ENCODE results near the gene PYGB. TPM values are rescaled to one million over a fixed set of nuclear protein-coding genes. Genes with fewer than 3 reads are reported as not detected.

Gene PYGB
- polyA plus RNA-seq, 4 donors: 25.7 to 38.4 (median 32.7) TPM

DNA sequence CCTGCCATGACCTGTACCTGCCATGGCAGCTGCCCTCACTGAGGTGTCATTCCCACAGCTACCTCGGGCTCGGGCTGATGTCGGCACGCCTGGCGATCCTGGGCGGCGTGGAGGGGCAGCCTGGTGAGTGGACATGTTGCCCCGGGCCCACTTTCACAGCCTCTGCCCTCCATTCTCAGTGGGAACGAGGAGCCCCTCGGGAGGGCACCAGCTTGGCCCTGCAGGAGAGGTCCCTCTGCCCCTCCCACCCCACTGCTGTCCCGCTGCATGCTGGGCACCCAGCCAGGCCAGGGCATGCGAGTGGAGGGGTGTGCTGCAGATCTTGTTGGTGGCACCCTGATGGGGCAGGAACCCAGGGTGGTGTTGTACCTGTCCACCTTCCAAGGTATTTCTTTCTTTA is 29.4 kb upstream of the PYGB start:
- no peaks in the 10 kb centered on the region for H3K9me3 ChIP-seq (ENCODE audit: control insufficient read depth in 2 of 2, insufficient read depth in 1 of 2, low read depth in 1 of 2, low read length in 1 of 2)
- FAIRE-seq (no peak), DNase-seq (no peak)
- H3K27me3 ChIP-seq (ENCODE audit: control insufficient read depth in 3 of 3, insufficient read depth in 3 of 3, low read length in 3 of 3): no peaks in the 10 kb centered on the region
- peaks cover 16 to 85% (median 16%) of the 10 kb centered on the region in 3 donors for H3K36me3 ChIP-seq (ENCODE audit: control insufficient read depth in 3 of 3, insufficient read depth in 2 of 3, low read depth in 1 of 3, low read length in 3 of 3)
- peaks cover 0 to 8% (median 0%) of the 10 kb centered on the region in 3 donors for H3K4me1 ChIP-seq (ENCODE audit: control insufficient read depth in 3 of 3, insufficient read depth in 2 of 3, low read depth in 1 of 3, low read length in 2 of 3)
- WGBS, 3 donors: 85 to 89% (median 88%) methylated on average over 12 of the region's 12 CpGs
- no peak overlapping the region for H3K27ac ChIP-seq (ENCODE audit: low read depth in 1 of 3, low read length in 2 of 3)
- H3K4me3 ChIP-seq (ENCODE audit: low read depth in 1 of 3, low read length in 3 of 3): no peak overlapping the region

DNA sequence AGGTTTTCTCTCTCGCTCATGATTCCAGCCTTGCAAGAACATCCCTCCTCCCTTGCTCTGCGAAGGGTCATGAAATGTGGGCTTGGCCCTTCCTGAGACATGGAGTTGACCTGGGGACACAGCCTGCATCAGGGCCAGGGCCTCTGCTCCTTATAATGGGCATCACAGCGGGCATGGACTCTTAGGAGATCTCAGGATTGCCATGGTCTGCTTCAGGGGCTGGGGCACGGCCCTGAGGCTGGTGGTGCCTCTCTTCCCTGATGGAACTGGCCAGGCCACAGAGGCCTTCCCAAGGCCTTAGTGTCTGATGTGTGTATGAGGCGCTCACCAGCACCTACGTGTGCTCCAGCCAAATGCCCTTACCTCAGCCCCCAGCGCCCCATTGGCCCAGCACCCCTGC is 28.5 kb upstream of the PYGB start:
- DNase-seq (no peak), FAIRE-seq (no peak)
- no peak overlapping the region for H3K4me3 ChIP-seq (ENCODE audit: low read depth in 1 of 3, low read length in 3 of 3)
- H3K27me3 ChIP-seq (ENCODE audit: control insufficient read depth in 3 of 3, insufficient read depth in 3 of 3, low read length in 3 of 3): no peaks in the 10 kb centered on the region
- 95 to 98% (median 96%) methylated on average over 7 of the region's 7 CpGs for whole genome bisulfite sequencing, 3 donors
- peaks cover 0 to 8% (median 0%) of the 10 kb centered on the region in 3 donors for H3K4me1 ChIP-seq (ENCODE audit: control insufficient read depth in 3 of 3, insufficient read depth in 2 of 3, low read depth in 1 of 3, low read length in 2 of 3)
- no peak overlapping the region for H3K27ac ChIP-seq (ENCODE audit: low read depth in 1 of 3, low read length in 2 of 3)
- H3K36me3 ChIP-seq (ENCODE audit: control insufficient read depth in 3 of 3, insufficient read depth in 2 of 3, low read depth in 1 of 3, low read length in 3 of 3): peaks cover 9 to 84% (median 13%) of the 10 kb centered on the region in 3 donors
- H3K9me3 ChIP-seq (ENCODE audit: control insufficient read depth in 2 of 2, insufficient read depth in 1 of 2, low read depth in 1 of 2, low read length in 1 of 2): no peaks in the 10 kb centered on the region

DNA sequence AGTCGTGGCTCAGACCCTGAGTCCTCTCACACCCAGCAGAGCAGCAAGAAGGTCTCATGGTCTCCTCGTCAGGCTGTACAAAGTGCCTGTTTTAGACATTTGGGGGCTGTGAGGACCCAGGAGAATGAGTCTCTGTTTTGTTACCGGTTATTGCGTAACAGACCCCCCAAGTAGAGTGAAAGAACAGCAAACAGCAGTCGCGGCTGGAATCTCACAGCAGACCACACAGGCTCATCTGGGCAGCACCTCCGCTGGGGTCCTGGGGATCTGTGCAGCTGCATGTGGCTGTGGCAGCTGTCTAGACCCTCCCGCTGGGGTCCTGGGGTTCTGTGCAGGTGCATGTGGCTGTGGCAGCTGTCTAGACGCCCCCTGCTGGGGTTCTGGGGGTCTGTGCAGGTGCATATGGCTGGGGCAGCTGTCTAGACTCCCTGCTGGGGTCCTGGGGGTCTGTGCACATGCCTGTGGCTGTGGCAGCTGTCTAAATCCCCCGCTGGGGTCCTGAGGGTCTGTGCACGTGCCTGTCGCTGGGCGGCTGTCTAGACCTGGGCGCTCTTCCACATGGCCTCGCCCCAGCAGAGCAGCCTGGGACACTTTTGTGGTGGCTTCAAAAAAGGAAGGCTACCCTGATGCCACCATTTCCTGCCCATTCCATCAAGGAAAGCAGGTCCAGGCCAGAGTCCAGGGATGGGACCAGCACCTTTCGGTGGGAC is 27.7 kb upstream of the PYGB start:
- 83 to 91% (median 83%) methylated on average over 16 of the region's 16 CpGs for WGBS, 3 donors
- FAIRE-seq: no peak
- no peak for DNase-seq

DNA sequence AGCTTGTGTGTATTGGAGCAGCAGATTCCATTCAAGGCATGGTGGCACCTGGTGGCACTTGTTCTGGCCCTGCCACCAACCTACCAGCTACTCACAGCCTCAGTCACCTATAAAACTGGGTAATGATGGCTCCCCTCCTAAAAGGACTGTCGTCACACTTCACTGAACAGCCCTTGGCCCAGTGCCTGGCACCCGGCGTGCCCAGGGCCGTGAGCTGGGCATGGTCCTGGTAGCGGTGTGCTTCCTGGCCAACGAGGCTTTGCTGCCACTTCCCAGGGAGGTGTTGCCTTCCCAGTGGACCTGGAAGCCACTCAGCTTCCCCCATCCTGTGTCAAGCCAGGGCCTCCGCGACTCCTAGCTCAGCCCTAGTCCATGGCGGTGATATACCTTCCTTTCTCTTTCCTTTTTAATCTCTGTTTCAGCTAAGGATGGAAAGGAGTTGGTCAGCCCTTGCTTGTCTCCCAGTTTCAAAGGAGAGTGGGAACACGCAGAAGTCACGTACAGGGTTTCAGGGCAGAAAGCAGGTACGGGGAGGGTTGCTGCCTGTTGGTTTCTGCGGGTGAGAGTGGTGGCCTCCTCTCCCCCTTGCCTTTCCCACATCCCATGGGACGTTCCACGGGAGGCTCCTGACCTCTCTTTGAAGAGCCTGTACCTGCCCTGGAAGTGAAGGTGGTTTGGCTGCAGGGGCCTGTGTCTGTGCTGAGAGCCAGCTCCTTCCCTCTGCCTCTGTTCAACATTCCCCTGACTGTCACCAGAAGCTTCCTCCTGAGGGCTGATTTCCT is 26.9 kb upstream of the PYGB start:
- Histone ChIP-seq H3K27ac (ENCODE audit: low read depth in 1 of 3, low read length in 2 of 3) (no peak overlapping the region), H3K36me3 (ENCODE audit: control insufficient read depth in 3 of 3, insufficient read depth in 2 of 3, low read depth in 1 of 3, low read length in 3 of 3) (peaks cover 8 to 93% (median 12%) of the 10 kb centered on the region in 3 donors), H3K27me3 (ENCODE audit: control insufficient read depth in 3 of 3, insufficient read depth in 3 of 3, low read length in 3 of 3) (no peaks in the 10 kb centered on the region), H3K4me3 (ENCODE audit: low read depth in 1 of 3, low read length in 3 of 3) (no peak overlapping the region), H3K4me1 (ENCODE audit: control insufficient read depth in 3 of 3, insufficient read depth in 2 of 3, low read depth in 1 of 3, low read length in 2 of 3) (peaks cover 0 to 8% (median 0%) of the 10 kb centered on the region in 3 donors), H3K9me3 (ENCODE audit: control insufficient read depth in 2 of 2, insufficient read depth in 1 of 2, low read depth in 1 of 2, low read length in 1 of 2) (no peaks in the 10 kb centered on the region)
- WGBS, 3 donors: 65 to 83% (median 68%) methylated on average over 15 of the region's 15 CpGs
- no peak for DNase-seq
- no peak for FAIRE-seq

More for the DNA sequence above, 27.7 kb upstream of the PYGB start:
- Histone ChIP-seq H3K9me3 (ENCODE audit: control insufficient read depth in 2 of 2, insufficient read depth in 1 of 2, low read depth in 1 of 2, low read length in 1 of 2) (no peaks in the 10 kb centered on the region), H3K27me3 (ENCODE audit: control insufficient read depth in 3 of 3, insufficient read depth in 3 of 3, low read length in 3 of 3) (no peaks in the 10 kb centered on the region), H3K4me1 (ENCODE audit: control insufficient read depth in 3 of 3, insufficient read depth in 2 of 3, low read depth in 1 of 3, low read length in 2 of 3) (peaks cover 0 to 8% (median 0%) of the 10 kb centered on the region in 3 donors), H3K36me3 (ENCODE audit: control insufficient read depth in 3 of 3, insufficient read depth in 2 of 3, low read depth in 1 of 3, low read length in 3 of 3) (peaks cover 9 to 89% (median 13%) of the 10 kb centered on the region in 3 donors), H3K27ac (ENCODE audit: low read depth in 1 of 3, low read length in 2 of 3) (no peak overlapping the region), H3K4me3 (ENCODE audit: low read depth in 1 of 3, low read length in 3 of 3) (no peak overlapping the region)

DNA sequence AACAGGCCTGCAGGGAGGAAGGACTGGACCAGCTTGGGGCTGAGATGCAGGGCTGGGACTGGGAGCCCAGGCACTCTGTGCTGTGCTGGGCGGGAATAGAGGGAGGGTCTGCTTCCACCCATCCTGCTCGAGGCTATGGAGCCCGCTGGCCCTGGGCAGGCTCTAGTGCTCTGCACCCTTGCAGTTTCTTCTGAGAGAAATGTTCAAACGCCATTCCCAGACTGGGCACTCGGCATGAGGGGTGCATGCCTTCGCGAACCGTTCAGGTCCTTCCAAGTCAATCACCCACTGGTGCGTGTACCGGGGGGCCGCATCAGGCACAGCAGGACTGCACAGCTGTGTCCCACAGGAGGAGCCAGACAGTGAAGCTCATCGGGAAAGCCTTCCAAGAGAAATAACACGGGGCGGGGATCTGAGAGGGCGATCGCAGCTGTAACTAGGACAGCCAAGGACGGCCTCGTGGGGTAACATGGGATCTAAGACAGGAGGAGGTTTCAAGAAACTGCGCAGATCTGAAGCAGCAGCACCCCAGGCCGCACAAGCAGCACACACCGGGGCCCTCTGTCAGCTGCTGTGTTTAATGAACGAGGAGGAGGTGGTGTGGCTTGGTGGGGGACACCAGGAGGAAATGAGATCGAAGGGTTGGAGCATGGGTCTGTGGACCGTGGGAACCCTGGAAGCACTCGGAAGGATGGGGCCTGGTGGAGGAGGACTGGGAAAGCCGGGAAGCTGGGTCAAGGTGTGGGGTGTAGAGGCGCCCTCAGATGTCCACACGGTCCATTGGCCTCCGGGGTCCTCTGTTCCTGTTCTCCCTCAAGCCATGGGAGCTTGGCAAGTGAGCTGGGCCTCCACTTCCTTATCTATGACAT is 26.1 kb upstream of the PYGB start:
- Histone ChIP-seq H3K9me3 (ENCODE audit: control insufficient read depth in 2 of 2, insufficient read depth in 1 of 2, low read depth in 1 of 2, low read length in 1 of 2) (no peaks in the 10 kb centered on the region), H3K27ac (ENCODE audit: low read depth in 1 of 3, low read length in 2 of 3) (no peak overlapping the region), H3K36me3 (ENCODE audit: control insufficient read depth in 3 of 3, insufficient read depth in 2 of 3, low read depth in 1 of 3, low read length in 3 of 3) (peaks cover 4 to 94% (median 10%) of the 10 kb centered on the region in 3 donors), H3K4me1 (ENCODE audit: control insufficient read depth in 3 of 3, insufficient read depth in 2 of 3, low read depth in 1 of 3, low read length in 2 of 3) (peaks cover 0 to 8% (median 0%) of the 10 kb centered on the region in 3 donors), H3K4me3 (ENCODE audit: low read depth in 1 of 3, low read length in 3 of 3) (no peak overlapping the region), H3K27me3 (ENCODE audit: control insufficient read depth in 3 of 3, insufficient read depth in 3 of 3, low read length in 3 of 3) (no peaks in the 10 kb centered on the region)
- 85 to 91% (median 89%) methylated on average over 29 of the region's 29 CpGs for WGBS, 3 donors
- FAIRE-seq (no peak), DNase-seq (no peak)

DNA sequence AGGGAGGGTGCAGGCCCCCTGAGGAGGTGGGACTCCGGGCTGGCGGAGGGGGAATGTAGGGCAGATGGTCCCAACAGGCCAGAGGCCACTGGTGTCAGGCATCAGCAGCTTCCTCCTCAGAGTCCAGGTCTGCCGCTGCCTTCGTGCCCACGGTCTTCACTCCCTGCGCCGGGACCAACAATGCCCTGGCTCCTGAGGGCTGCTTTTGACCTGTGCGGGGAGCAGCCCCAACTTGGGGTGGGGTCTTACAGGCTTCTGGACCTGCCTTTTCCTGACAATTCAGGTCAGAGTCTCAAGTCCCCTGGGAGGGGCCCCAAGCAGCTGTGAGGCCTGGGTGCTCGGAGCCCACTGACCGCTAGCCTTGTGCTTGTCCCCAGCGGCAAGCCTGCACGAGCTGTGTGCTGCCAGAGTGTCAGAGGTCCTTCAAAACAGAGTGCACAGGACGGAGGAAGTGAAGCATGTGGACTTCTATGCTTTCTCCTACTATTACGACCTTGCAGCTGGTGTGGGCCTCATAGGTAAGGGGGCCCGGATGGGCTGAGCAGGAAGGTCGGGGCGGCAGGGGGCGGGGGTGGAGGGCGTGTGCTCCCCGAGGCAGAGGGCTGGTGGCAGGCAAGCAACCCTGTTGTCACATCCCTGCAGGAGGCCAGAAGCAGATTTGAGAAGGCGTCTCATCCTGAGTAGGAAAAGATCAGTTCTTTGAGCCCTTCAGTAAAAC is 25.3 kb upstream of the PYGB start:
- peaks cover 4 to 90% (median 8%) of the 10 kb centered on the region in 3 donors for H3K36me3 ChIP-seq (ENCODE audit: control insufficient read depth in 3 of 3, insufficient read depth in 2 of 3, low read depth in 1 of 3, low read length in 3 of 3)
- no peak for FAIRE-seq
- H3K4me3 ChIP-seq (ENCODE audit: low read depth in 1 of 3, low read length in 3 of 3): no peak overlapping the region
- peak overlapping the region in 1 of 3 donors; percentile 11 for H3K27ac ChIP-seq (ENCODE audit: low read depth in 1 of 3, low read length in 2 of 3)
- 77 to 83% (median 82%) methylated on average over 21 of the region's 21 CpGs for WGBS, 3 donors
- peaks cover 0 to 8% (median 0%) of the 10 kb centered on the region in 3 donors for H3K4me1 ChIP-seq (ENCODE audit: control insufficient read depth in 3 of 3, insufficient read depth in 2 of 3, low read depth in 1 of 3, low read length in 2 of 3)
- H3K27me3 ChIP-seq (ENCODE audit: control insufficient read depth in 3 of 3, insufficient read depth in 3 of 3, low read length in 3 of 3): no peaks in the 10 kb centered on the region
- peak in 1 of 2 donors; percentile 38 for DNase-seq
- H3K9me3 ChIP-seq (ENCODE audit: control insufficient read depth in 2 of 2, insufficient read depth in 1 of 2, low read depth in 1 of 2, low read length in 1 of 2): no peaks in the 10 kb centered on the region

DNA sequence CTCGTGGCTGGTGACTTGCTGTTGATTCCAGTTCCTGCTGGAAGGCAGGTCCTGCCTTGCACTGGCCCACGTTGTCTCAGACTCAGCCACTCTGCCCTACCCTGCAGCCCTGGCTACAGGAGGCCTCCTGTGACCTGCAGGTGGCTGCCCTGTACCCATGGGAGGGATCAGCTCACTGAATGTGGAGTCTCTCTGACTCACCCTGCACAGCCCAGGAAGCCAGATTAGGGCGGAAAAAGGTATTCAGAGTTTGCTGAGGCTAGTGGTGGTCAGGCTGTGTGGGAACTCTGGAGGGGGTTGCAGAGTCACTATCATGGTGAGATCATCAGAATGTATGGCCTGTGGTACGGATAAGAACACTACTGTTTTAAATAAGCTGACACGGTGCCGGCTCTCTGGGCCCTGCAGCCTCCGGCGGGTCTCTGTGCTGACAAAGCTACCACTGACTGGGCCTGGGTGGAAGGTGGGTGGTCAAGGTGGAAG is 24.7 kb upstream of the PYGB start:
- Histone ChIP-seq H3K9me3 (ENCODE audit: control insufficient read depth in 2 of 2, insufficient read depth in 1 of 2, low read depth in 1 of 2, low read length in 1 of 2) (no peaks in the 10 kb centered on the region), H3K27ac (ENCODE audit: low read depth in 1 of 3, low read length in 2 of 3) (no peak overlapping the region), H3K27me3 (ENCODE audit: control insufficient read depth in 3 of 3, insufficient read depth in 3 of 3, low read length in 3 of 3) (no peaks in the 10 kb centered on the region), H3K36me3 (ENCODE audit: control insufficient read depth in 3 of 3, insufficient read depth in 2 of 3, low read depth in 1 of 3, low read length in 3 of 3) (peaks cover 4 to 84% (median 6%) of the 10 kb centered on the region in 3 donors), H3K4me3 (ENCODE audit: low read depth in 1 of 3, low read length in 3 of 3) (no peak overlapping the region), H3K4me1 (ENCODE audit: control insufficient read depth in 3 of 3, insufficient read depth in 2 of 3, low read depth in 1 of 3, low read length in 2 of 3) (peaks cover 0 to 8% (median 0%) of the 10 kb centered on the region in 3 donors)
- 75 to 78% (median 77%) methylated on average over 8 of the region's 8 CpGs for WGBS, 3 donors
- no peak for FAIRE-seq
- peak; percentile 20 to 64 for DNase-seq
